HepG2 (cell line): ENCODE results near the gene ZNF444.

Experiments
- BRCA1 ChIP-seq: sonication (generic); formaldehyde crosslinking; IDR thresholded peaks from 2 replicates; pipeline ENCODE4 v1.4.0; 2020; ENCODE audit warnings: missing genetic modification reagents
- CTCF ChIP-seq: sonication (generic); formaldehyde crosslinking; IDR thresholded peaks from 2 replicates; pipeline ENCODE4 v1.5.0; 2020; ENCODE audit warnings: mild to moderate bottlenecking, missing genetic modification reagents, moderate library complexity
- FOSL1 ChIP-seq: sonication (generic); formaldehyde crosslinking; IDR thresholded peaks from 2 replicates; pipeline ENCODE4 v1.9.0; 2021; ENCODE audit warnings: missing genetic modification reagents, borderline replicate concordance
- GATAD2A ChIP-seq: IDR thresholded peaks from 2 replicates; pipeline ENCODE4 v1.6.1; 2016
- HNRNPLL ChIP-seq: fragments of 200-400 bp; formaldehyde crosslinking; IDR thresholded peaks from 2 replicates; pipeline ENCODE4 v1.6.1; 2017; ENCODE audit warnings: mild to moderate bottlenecking, low read depth, low read length; ENCODE audit not compliant: poor library complexity, severe bottlenecking
- KLF6 ChIP-seq: IDR thresholded peaks from 2 replicates; pipeline ENCODE4 v1.8.0; 2016; ENCODE audit warnings: missing biosample characterization, missing genetic modification reagents
- POLR2A ChIP-seq, 2 experiments: IDR thresholded peaks; 2 replicates each; pipeline ENCODE4 v1.6.1; 2011; ENCODE audit warnings: low read depth in 2 of 2, low read length in 2 of 2, mild to moderate bottlenecking in 1 of 2, moderate library complexity in 1 of 2; ENCODE audit not compliant: insufficient read depth in 1 of 2
- STAG1 ChIP-seq: sonication (generic); formaldehyde crosslinking; IDR thresholded peaks from 2 replicates; pipeline ENCODE4 v1.4.0; 2020; ENCODE audit warnings: missing genetic modification reagents
- ZNF333 ChIP-seq: sonication (generic); formaldehyde crosslinking; IDR thresholded peaks from 2 replicates; pipeline ENCODE4 v1.4.0; 2020; ENCODE audit warnings: mild to moderate bottlenecking, missing genetic modification reagents, borderline replicate concordance
- ZSCAN30 ChIP-seq: sonication (generic); formaldehyde crosslinking; IDR thresholded peaks from 2 replicates; pipeline ENCODE4 v1.5.0; 2020; ENCODE audit warnings: mild to moderate bottlenecking, missing genetic modification reagents

DNA sequence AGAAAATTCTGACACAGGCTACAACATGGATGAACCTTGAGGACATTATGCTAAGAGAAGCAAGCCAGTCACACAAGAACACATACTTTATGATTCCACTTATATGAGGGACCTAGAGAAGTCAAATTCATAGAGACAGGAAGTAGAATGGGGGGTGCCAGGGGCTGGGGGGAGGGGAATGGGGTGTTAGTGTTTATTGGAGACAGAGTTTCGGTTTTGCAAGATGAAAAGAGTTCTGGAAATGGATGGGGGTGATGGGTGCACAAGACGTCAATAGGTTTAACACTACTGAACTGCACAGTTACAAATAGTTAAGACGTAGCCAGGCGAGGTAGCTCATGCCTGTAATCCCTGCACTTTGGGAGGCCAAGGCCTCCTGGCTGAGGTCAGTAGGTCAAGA is 16.5 kb upstream of the ZNF444 start:
- no peak for TF ChIP-seq STAG1 (CRISPR knock-in tag)
- no peak for TF ChIP-seq BRCA1 (CRISPR knock-in tag)
- no peak for TF ChIP-seq CTCF
- no peak for TF ChIP-seq GATAD2A (CRISPR knock-in tag)
- no peak for TF ChIP-seq HNRNPLL
- TF ChIP-seq POLR2A (IDR thresholded peaks at IDR 0.05; ENCODE audit: insufficient read depth in 1 of 2, low read depth in 2 of 2, low read length in 2 of 2) = no peak
- TF ChIP-seq FOSL1 (CRISPR knock-in tag) = no peak
- TF ChIP-seq ZNF333 = no peak
- TF ChIP-seq KLF6 = no peak
- TF ChIP-seq ZSCAN30 (CRISPR knock-in tag) = no peak
